ENCODE data around the gene SIGLEC12. TPM values are rescaled to one million over a fixed set of nuclear protein-coding genes. Genes with fewer than 3 reads are reported as not detected.

The SIGLEC12 gene
- total and polyA plus RNA-seq, 9 of the 15 experiments (the other 6 are each of a cell fraction or from before 2014, with no cell fraction given) = 0.08 to 1.3 (median 0.54) TPM

DNA sequence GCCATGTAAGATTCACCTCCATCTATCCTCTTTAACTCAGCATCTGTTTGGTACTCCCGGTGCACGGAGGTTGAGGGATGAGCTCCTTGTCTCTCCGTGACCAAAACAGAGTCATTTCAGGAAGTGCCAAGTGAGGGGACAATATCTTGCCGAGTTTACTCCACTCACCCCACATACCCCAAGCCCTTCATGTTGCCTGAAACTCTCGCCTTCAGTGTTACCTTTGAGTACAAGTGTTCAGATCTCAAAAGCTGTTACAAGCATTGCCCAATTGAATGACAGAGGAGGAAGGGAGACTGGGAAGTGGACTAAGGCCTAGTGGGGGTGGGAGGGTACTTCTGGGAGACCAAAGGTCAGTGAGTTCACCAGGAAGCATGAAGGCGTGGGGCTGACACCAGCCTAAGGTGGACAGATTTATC lies 6.0 kb upstream of the SIGLEC12 start:
- FAIRE-seq (peak; percentile 92), ATAC-seq (peak; percentile 86), DNase-seq (ENCODE audit: extremely low read depth in 1 of 4, low spot score in 3 of 4) (peak; percentile 64 to 91 (median 77))
- Histone ChIP-seq H3K36me3 (ENCODE audit: control insufficient read depth, insufficient read depth, low read length) (no peaks in the 10 kb centered on the region), H3K4me1 (replicated peaks in 1 of 2; ENCODE audit: control insufficient read depth in 2 of 2, insufficient read depth in 2 of 2, low read length in 2 of 2) (peaks cover 35 to 58% of the 10 kb centered on the region in 2 experiments), H3K4me2 (ENCODE audit: insufficient read depth, low read length) (peak overlapping the region; percentile 86), H3K27ac (ENCODE audit: extremely low read depth, low read depth, low read length) (peak overlapping the region; percentile 98), H3K9me3 (replicated peaks; ENCODE audit: control insufficient read depth, insufficient read depth, low read depth, low read length) (no peaks in the 10 kb centered on the region; the same call in 1 of the 2 replicates), H3K9me1 (ENCODE audit: control insufficient read depth, insufficient read depth, low read length) (no peaks in the 10 kb centered on the region), H2AFZ (ENCODE audit: low read depth, low read length) (peak overlapping the region; percentile 82), H3K27me3 (ENCODE audit: control insufficient read depth in 2 of 2, insufficient read depth in 2 of 2, low read length in 2 of 2) (no peaks in the 10 kb centered on the region), H3K79me2 (ENCODE audit: control insufficient read depth, insufficient read depth, low read length) (peaks cover 12% of the 10 kb centered on the region), H3K4me3 (peak overlapping the region; percentile 7; the same call in 1 of the 2 replicates), H4K20me1 (replicated peaks; ENCODE audit: control insufficient read depth, insufficient read depth, low read length) (no peaks in the 10 kb centered on the region), H3K9ac (ENCODE audit: insufficient read depth in 1 of 2, low read depth in 2 of 2, low read length in 2 of 2) (peak overlapping the region; percentile 15 to 82; a peak in 3 of 4 replicates)
- BruUV-seq (replicated peaks) = no TSS peak
- in situ Hi-C loops (cut with MboI) = no loop called here
- POLR2A ChIA-PET = interaction anchor here (0.7 to 1.9 kb wide), 6 partner anchors 10 to 130 kb away, joined by 3 to 12 read pairs (median 4); partner anchors contain the start of gene CEACAM18
- WGBS (ENCODE audit: insufficient coverage, low coverage, missing lambda C conversion rate) = 4% methylated on average over 6 of the region's 6 CpGs
- intact Hi-C loops (cut with micrococcal nuclease) = loop anchor here (2.0 kb wide), 2 partner anchors 39 to 65 kb away; no protein-coding TSS in a partner anchor
- CTCF ChIA-PET (ENCODE audit: low intra/inter-chr PET ratio) = no interaction called here
- no peak for TF ChIP-seq FOXJ2 (tag; IDR thresholded peaks at IDR 0.05)
- TF ChIP-seq TEAD4 (IDR thresholded peaks at IDR 0.05; ENCODE audit: low read length) = no peak
- TF ChIP-seq TEAD4 (CRISPR knock-in tag; IDR thresholded peaks at IDR 0.05; ENCODE audit: borderline replicate concordance) = no peak
- TF ChIP-seq ZBTB34 (CRISPR knock-in tag; IDR thresholded peaks at IDR 0.05) = no peak
- no peak for TF ChIP-seq ZNF445 (CRISPR knock-in tag; IDR thresholded peaks at IDR 0.05; ENCODE audit: low read depth)
- no peak for TF ChIP-seq RAD21 (CRISPR knock-in tag; conservative IDR thresholded peaks at IDR 0.05 in 1 of 2, IDR thresholded peaks at IDR 0.05 in 1 of 2)
- peak; percentile 47; the same call in 1 of the 2 replicates for TF ChIP-seq SMARCA5 (IDR thresholded peaks at IDR 0.05)
- TF ChIP-seq, protein P1, sequence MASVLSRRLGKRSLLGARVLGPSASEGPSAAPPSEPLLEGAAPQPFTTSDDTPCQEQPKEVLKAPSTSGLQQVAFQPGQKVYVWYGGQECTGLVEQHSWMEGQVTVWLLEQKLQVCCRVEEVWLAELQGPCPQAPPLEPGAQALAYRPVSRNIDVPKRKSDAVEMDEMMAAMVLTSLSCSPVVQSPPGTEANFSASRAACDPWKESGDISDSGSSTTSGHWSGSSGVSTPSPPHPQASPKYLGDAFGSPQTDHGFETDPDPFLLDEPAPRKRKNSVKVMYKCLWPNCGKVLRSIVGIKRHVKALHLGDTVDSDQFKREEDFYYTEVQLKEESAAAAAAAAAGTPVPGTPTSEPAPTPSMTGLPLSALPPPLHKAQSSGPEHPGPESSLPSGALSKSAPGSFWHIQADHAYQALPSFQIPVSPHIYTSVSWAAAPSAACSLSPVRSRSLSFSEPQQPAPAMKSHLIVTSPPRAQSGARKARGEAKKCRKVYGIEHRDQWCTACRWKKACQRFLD (CRISPR knock-in tag; IDR thresholded peaks at IDR 0.05) = peak; percentile 3; the same call in 1 of the 2 replicates
- peak in 1 of 2 experiments; percentile 50; a peak in 1 of 4 replicates for TF ChIP-seq MNT (conservative IDR thresholded peaks at IDR 0.05)
- 0 out of 2 replicates have a peak, but pooled peaks have one; percentile 48 for TF ChIP-seq ZNF263 (CRISPR knock-in tag; IDR thresholded peaks at IDR 0.05; ENCODE audit: borderline replicate concordance)
- TF ChIP-seq ZNF133 (CRISPR knock-in tag; IDR thresholded peaks at IDR 0.05) = no peak
- 0 out of 2 replicates have a peak, but pooled peaks have one; percentile 34 for TF ChIP-seq STAT6 (CRISPR knock-in tag; IDR thresholded peaks at IDR 0.05)
- TF ChIP-seq IRF9 (tag; IDR thresholded peaks at IDR 0.05) = 0 out of 2 replicates have a peak, but pooled peaks have one; percentile 16

Measured in K562 (cell line).